Measurements from ENCODE around the gene UNC5CL. TPM values are rescaled to one million over a fixed set of nuclear protein-coding genes. Genes with fewer than 3 reads are reported as not detected.

UNC5CL gene
- total and polyA plus RNA-seq, 9 donors, result 2.2 to 9.8 (median 3.6) TPM

DNA sequence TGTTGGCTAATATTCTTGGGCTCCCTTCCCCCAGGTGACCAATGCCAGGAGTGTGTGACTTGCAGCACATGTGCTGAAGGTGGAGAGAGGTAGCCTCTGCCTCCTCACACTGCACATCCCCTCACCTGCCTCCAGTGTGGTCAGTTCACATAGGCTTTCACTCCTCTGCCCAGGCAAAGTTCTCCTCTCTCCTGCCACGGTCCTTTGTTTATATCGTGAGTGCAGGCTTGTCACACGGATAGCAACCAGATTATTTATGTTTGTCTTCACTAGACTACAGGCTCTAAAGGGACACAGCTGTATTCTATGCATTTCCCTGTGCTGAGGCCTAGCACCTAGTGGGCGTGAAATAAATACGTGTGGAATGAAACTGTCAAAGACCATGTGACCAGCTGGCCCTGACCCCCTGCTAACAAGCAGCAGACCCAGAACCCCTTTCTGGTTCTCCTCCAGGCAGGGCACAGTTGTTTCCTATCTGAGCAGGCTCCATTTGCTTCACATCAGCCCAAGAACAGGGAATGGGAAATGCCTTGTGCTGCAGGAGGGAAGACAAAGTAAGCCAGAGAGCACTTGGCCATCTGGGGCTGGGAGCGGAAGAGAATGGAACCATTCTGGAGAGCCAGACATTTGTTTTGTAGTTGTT is 42.3 kb downstream of the UNC5CL start:
- DNase-seq, result peak; percentile 53
- Histone ChIP-seq H3K36me3 (ENCODE audit: control insufficient read depth, insufficient read depth, low read length) (no peaks in the 10 kb centered on the region), H3K9me3 (replicated peaks; ENCODE audit: control insufficient read depth, low read depth, low read length) (no peaks in the 10 kb centered on the region), H3K27ac (ENCODE audit: low read length) (peak overlapping the region; percentile 74), H3K27me3 (ENCODE audit: control insufficient read depth, insufficient read depth, low read length) (no peaks in the 10 kb centered on the region), H3K4me3 (ENCODE audit: low read length) (no peak overlapping the region), H3K4me1 (ENCODE audit: control insufficient read depth, insufficient read depth, low read length) (peaks cover 18% of the 10 kb centered on the region)
- WGBS (ENCODE audit: insufficient coverage), result 50% methylated on average over 2 of the region's 6 CpGs

DNA sequence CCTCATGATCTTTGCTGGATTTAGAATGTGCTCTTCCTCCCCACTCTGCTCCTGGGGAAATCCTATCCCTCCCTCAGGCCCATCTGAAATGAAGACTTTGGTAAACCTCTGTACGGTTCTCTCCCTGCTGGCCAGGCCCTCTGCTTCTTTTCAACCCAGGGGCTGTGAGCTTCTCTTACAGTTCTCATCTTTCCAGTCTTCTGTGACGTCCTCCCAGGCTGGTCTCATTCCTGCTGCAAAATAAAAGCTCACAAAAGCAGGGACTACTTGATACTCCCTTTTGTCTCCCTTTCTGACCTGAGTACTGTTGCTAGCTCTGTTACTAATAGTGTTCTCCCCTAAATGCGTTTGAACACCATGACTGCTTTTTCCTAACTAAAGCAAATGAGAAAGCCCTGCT is 46.3 kb downstream of the UNC5CL start:
- Histone ChIP-seq H3K36me3 (ENCODE audit: control insufficient read depth, insufficient read depth, low read length) (no peaks in the 10 kb centered on the region), H3K9me3 (replicated peaks; ENCODE audit: control insufficient read depth, low read depth, low read length) (no peaks in the 10 kb centered on the region), H3K27me3 (ENCODE audit: control insufficient read depth, insufficient read depth, low read length) (no peaks in the 10 kb centered on the region), H3K4me1 (ENCODE audit: control insufficient read depth, insufficient read depth, low read length) (peaks cover 12% of the 10 kb centered on the region), H3K4me3 (ENCODE audit: low read length) (no peak overlapping the region), H3K27ac (ENCODE audit: low read length) (no peak overlapping the region)
- no peak for DNase-seq
- 28% methylated on average over 3 of the region's 3 CpGs for WGBS (ENCODE audit: insufficient coverage)

GRCh38 chr6:40990301-40990700 is 48.7 kb downstream of the UNC5CL start:
- no peak for DNase-seq
- 83% methylated on average over 2 of the region's 4 CpGs for WGBS (ENCODE audit: insufficient coverage)
- Histone ChIP-seq H3K4me1 (ENCODE audit: control insufficient read depth, insufficient read depth, low read length) (no peaks in the 10 kb centered on the region), H3K36me3 (ENCODE audit: control insufficient read depth, insufficient read depth, low read length) (no peaks in the 10 kb centered on the region), H3K9me3 (replicated peaks; ENCODE audit: control insufficient read depth, low read depth, low read length) (no peaks in the 10 kb centered on the region), H3K4me3 (ENCODE audit: low read length) (no peak overlapping the region), H3K27me3 (ENCODE audit: control insufficient read depth, insufficient read depth, low read length) (peaks cover 2% of the 10 kb centered on the region), H3K27ac (ENCODE audit: low read length) (no peak overlapping the region)

- 77% methylated on average over 12 of the region's 15 CpGs for WGBS (ENCODE audit: insufficient coverage)
- peaks cover 2% of the 10 kb centered on the region for H3K27me3 ChIP-seq (ENCODE audit: control insufficient read depth, insufficient read depth, low read length)
- H3K36me3 ChIP-seq (ENCODE audit: control insufficient read depth, insufficient read depth, low read length), result no peaks in the 10 kb centered on the region
- H3K27ac ChIP-seq (ENCODE audit: low read length), result no peak overlapping the region
- H3K4me1 ChIP-seq (ENCODE audit: control insufficient read depth, insufficient read depth, low read length), result no peaks in the 10 kb centered on the region
- no peak overlapping the region for H3K4me3 ChIP-seq (ENCODE audit: low read length)
- H3K9me3 ChIP-seq (replicated peaks; ENCODE audit: control insufficient read depth, low read depth, low read length), result no peaks in the 10 kb centered on the region
- DNase-seq, result no peak
Observed at GRCh38 chr6:40989204-40990169, 49.5 kb downstream of the UNC5CL start.

GRCh38 chr6:40988634-40989033 is 50.4 kb downstream of the UNC5CL start:
- DNase-seq, result no peak
- Histone ChIP-seq H3K9me3 (replicated peaks; ENCODE audit: control insufficient read depth, low read depth, low read length) (no peaks in the 10 kb centered on the region), H3K27me3 (ENCODE audit: control insufficient read depth, insufficient read depth, low read length) (peaks cover 2% of the 10 kb centered on the region), H3K27ac (ENCODE audit: low read length) (no peak overlapping the region), H3K36me3 (ENCODE audit: control insufficient read depth, insufficient read depth, low read length) (no peaks in the 10 kb centered on the region), H3K4me1 (ENCODE audit: control insufficient read depth, insufficient read depth, low read length) (no peaks in the 10 kb centered on the region), H3K4me3 (ENCODE audit: low read length) (no peak overlapping the region)

- Histone ChIP-seq H3K27me3 (ENCODE audit: control insufficient read depth, insufficient read depth, low read length) (peaks cover 4% of the 10 kb centered on the region), H3K27ac (ENCODE audit: low read length) (no peak overlapping the region), H3K4me3 (ENCODE audit: low read length) (no peak overlapping the region), H3K4me1 (ENCODE audit: control insufficient read depth, insufficient read depth, low read length) (no peaks in the 10 kb centered on the region), H3K9me3 (replicated peaks; ENCODE audit: control insufficient read depth, low read depth, low read length) (no peaks in the 10 kb centered on the region), H3K36me3 (ENCODE audit: control insufficient read depth, insufficient read depth, low read length) (no peaks in the 10 kb centered on the region)
- 31% methylated on average over 2 of the region's 8 CpGs for WGBS (ENCODE audit: insufficient coverage)
- no peak for DNase-seq
Observed at GRCh38 chr6:40986921-40987819, 51.9 kb downstream of the UNC5CL start.

GRCh38 chr6:40986364-40986763 is 52.7 kb downstream of the UNC5CL start:
- Histone ChIP-seq H3K4me3 (ENCODE audit: low read length) (no peak overlapping the region), H3K27ac (ENCODE audit: low read length) (no peak overlapping the region), H3K4me1 (ENCODE audit: control insufficient read depth, insufficient read depth, low read length) (no peaks in the 10 kb centered on the region), H3K36me3 (ENCODE audit: control insufficient read depth, insufficient read depth, low read length) (no peaks in the 10 kb centered on the region), H3K9me3 (replicated peaks; ENCODE audit: control insufficient read depth, low read depth, low read length) (no peaks in the 10 kb centered on the region), H3K27me3 (ENCODE audit: control insufficient read depth, insufficient read depth, low read length) (peaks cover 4% of the 10 kb centered on the region)
- DNase-seq, result no peak
- no CpG with 5 or more reads among the region's 2 CpGs for WGBS (ENCODE audit: insufficient coverage)

DNA sequence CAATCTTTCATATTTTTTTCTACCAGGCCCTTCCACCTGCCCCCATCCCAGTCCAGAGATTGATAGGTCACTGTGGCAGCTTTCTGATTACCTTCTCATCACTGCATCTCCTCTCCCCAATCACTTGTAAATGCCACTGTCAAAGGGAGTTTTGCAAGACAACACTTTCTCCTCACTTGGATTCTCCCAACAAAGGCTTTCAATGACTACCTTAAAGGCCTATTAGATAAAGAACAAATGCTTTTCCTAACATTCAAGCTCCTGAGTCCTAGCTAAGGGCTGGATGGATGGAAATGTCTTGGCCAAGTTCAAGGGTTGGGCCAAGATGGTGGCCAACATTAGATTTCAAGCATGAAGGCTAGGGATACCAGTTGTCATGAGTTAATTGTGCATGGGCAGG is 55.3 kb downstream of the UNC5CL start:
- no peaks in the 10 kb centered on the region for H3K4me1 ChIP-seq (ENCODE audit: control insufficient read depth, insufficient read depth, low read length)
- H3K36me3 ChIP-seq (ENCODE audit: control insufficient read depth, insufficient read depth, low read length), result no peaks in the 10 kb centered on the region
- H3K9me3 ChIP-seq (replicated peaks; ENCODE audit: control insufficient read depth, low read depth, low read length), result no peaks in the 10 kb centered on the region
- H3K27me3 ChIP-seq (ENCODE audit: control insufficient read depth, insufficient read depth, low read length), result peaks cover 4% of the 10 kb centered on the region
- no peak overlapping the region for H3K27ac ChIP-seq (ENCODE audit: low read length)
- DNase-seq, result no peak
- no peak overlapping the region for H3K4me3 ChIP-seq (ENCODE audit: low read length)

DNA sequence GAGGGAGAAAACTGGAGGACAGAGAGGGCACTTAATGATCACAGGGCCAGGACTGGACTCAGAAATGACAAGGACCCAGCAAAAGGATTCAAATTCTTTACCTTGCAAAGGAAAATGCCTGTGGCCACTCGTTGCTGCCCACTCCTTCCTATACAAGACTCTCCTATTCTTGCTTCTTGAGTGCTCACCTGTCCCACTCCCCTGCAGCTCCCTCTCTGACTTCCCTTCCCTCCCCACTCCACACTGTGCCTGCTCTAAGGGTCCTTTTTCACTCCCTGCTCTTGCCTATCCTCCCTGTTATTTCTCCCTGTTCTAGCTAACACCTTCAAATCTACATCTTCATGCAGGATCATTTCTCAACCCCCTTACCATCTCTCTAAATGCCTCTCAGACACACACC is 56.1 kb downstream of the UNC5CL start:
- Histone ChIP-seq H3K4me3 (ENCODE audit: low read length) (no peak overlapping the region), H3K27me3 (ENCODE audit: control insufficient read depth, insufficient read depth, low read length) (peaks cover 4% of the 10 kb centered on the region), H3K9me3 (replicated peaks; ENCODE audit: control insufficient read depth, low read depth, low read length) (no peaks in the 10 kb centered on the region), H3K36me3 (ENCODE audit: control insufficient read depth, insufficient read depth, low read length) (no peaks in the 10 kb centered on the region), H3K4me1 (ENCODE audit: control insufficient read depth, insufficient read depth, low read length) (no peaks in the 10 kb centered on the region), H3K27ac (ENCODE audit: low read length) (no peak overlapping the region)
- 32% methylated on average over 1 of the region's 1 CpG for WGBS (ENCODE audit: insufficient coverage)
- no peak for DNase-seq

Measured in muscle of leg (tissue), 11 donors.